GM18508 (cell line): ENCODE measurements around the gene FRMD8.
"Not testable (repeated sequence)": the region's sequence is repeated elsewhere in the genome, so short reads cannot be mapped to it uniquely, and the experiment has no call there.

Source experiments
- ATAC-seq: cut with Tn5 transposase; IDR thresholded peaks from one replicate; pipeline ENCODE4 v1.9.1; 2021; ENCODE audit warnings: moderate number of reproducible peaks; ENCODE audit not compliant: insufficient read depth, unreplicated experiment

FRMD8 gene

DNA sequence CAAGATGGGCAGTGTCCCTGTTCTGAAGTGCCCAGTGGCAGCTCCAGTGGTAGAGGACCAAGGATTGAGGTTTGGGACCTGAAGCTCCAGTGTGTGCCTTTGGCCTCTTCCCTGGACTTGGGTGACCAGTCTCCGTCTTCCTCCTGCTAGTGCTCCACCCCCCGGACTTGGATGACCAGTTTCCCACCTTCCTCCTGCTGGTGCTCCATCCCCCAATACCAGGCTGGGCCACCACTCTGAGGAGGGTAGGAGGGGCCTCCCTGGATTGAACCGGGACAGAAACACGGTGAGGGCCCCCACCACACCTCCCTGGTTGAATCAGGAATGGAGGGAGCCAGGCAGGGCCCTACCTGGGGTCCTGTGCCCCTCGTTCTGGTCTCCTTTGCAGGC, 25.2 kb downstream of the FRMD8 start:
- no peak for ATAC-seq

GRCh38 chr11:65412271-65413076, 26.0 kb downstream of the FRMD8 start:
- ATAC-seq, result no peak

- ATAC-seq, result not testable (repeated sequence)
Measured at GRCh38 chr11:65413077-65413664, 26.7 kb downstream of the FRMD8 start.

DNA sequence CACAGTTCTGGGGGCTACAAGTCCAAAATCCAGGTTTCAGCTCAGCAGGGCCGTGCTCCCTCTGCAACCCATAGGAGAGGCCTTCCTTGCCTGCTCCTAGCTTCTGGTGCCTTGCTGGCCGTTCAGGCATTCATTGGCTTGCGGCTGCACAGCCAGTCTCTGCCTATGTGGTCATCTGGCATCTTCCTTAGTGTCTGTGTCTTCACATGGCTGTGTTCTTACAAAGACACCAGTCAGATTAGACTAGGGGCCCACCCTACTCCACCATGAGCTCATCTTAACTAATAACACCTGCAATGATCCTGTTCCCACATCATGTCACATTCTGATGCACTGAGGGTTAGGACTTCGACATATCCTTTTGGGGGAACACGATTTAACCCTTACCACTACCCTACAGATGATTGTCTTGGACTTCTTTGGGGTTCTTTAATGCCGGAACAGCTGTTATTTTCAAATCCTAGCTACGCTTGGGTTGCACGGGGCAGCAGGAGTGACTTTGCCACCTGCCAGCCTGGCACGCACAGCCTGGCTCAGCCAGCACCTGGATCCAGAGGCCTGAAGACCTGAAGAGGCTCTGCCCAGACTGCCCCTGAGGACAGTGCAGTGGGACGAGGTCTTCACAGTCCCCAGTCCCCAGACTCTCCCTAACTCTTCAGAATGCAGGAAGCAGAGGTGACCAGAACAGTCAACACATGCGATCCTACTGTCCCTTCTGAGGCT, 28.5 kb downstream of the FRMD8 start:
- ATAC-seq, result no peak

GRCh38 chr11:65415499-65416340, 29.3 kb downstream of the FRMD8 start:
- ATAC-seq, result no peak

DNA sequence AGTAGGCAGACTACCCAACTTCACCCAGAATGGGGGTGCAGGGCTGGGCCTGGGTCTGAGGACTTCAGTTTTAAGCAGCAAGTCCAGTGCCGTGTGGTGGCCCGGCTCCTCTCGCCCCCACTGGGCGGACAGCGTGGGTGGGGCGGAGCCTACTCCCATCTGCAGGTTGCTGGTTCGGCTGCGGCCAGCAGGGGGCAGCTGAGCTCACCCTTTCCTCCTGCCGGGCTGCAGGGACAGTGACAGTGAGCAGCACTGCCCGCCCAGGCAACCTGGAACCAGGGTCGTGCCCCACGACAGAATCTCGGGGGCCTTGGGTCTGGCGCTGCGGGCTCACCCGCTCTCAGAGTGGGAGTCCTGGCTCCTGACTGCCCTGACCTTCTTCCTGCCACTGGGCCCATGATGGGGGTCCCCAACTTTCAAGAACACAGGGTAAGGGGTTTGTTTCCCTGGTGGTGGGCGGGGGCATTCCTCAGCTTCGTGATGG, 29.9 kb downstream of the FRMD8 start:
- no peak for ATAC-seq

DNA sequence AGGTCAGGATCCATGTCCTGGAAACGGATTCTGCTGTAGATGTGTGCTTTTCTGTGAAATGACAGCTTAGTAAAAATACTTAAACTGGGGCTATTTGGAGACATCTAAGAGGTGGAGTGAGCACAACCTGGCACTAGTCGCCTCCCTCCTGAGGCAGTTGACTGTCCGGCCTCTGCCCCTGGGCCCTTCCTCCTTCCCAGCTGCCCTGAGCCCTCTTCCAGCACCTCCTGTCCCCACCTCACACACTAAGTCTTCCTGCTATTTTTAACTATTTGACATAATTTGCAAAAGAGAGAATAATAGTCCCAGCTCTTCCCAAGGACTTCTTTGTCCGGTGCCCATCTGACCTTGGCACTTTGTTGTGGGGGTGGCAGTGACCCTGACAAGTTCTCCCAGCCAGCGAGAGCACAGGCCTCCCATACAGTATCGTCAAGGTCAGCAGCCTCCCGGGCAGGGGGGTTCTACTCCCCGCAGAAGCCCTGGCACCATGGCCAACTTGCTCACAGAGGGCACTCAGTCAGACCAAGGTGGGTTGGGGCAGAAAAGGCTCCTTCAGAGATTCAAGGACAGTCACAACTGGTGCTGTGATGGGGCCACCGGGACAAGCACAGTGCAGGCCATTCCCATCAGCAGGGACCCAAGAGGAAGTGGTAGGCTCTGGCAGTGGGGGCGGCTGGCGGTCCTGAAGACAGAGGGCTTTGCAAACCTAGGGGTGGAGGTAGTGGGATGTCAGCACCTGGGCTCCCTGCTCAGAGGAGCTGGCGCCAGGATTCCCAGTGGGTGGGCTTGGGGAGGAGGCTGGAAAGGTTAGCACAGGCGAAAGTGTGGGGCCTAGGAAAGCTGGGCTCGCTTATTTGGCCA, 30.6 kb downstream of the FRMD8 start:
- no peak for ATAC-seq

- no peak for ATAC-seq
Measured at GRCh38 chr11:65417702-65418430, 31.4 kb downstream of the FRMD8 start.

DNA sequence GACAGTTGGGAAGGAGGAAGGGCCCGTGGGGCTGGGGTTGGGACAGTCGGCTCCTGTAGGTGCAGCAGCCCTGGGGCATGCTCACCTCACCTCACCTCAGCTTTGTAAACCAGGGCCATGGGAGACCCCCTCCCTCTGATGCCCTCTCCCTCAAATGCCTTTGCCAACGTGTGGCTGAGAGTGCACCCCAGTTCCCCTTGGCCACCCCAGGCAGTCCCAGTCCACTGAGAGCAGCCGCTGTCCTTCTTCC, 31.9 kb downstream of the FRMD8 start:
- no peak for ATAC-seq

DNA sequence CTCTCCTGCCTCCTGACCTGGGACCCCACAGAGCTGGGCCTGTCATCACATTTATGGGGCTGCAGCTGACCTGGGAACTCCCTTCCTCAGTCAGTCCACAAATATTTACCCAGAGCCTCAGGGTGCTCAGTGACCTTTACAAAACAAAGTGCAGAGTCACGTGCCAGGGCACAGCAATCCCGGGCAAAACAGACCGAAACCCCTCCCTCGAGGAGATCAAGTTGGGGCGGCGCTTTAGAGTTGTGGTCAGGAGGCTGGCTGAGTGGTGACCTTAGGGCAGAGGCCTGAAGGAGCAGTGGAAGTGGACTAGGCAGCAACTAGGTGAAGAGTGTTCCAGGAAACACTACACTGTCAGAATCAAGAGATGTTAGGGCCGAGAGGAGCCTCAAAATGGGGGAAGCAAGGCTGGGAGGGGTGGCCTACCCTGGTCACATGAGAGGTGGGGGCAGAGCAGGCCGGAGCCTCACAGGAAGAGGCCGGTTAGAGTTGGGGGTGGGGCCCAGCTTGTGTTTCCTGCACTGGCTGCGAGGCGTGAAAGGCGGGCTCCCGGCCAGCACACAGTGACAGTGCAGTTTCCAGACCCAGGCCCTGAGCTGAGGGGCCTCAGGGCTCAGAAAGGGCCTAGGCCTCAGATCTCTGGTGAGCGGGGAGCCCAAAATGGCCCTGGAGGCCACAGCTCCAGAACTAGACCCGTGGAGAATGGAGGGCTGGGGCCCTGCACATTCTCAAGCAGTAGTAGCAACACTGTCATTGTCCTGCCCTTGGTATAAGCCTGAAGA, 32.4 kb downstream of the FRMD8 start:
- peak; percentile 20 for ATAC-seq

GRCh38 chr11:65419460-65419771, 33.0 kb downstream of the FRMD8 start:
- ATAC-seq, result no peak

- no peak for ATAC-seq
Measured at GRCh38 chr11:65419772-65420481, 33.5 kb downstream of the FRMD8 start.

DNA sequence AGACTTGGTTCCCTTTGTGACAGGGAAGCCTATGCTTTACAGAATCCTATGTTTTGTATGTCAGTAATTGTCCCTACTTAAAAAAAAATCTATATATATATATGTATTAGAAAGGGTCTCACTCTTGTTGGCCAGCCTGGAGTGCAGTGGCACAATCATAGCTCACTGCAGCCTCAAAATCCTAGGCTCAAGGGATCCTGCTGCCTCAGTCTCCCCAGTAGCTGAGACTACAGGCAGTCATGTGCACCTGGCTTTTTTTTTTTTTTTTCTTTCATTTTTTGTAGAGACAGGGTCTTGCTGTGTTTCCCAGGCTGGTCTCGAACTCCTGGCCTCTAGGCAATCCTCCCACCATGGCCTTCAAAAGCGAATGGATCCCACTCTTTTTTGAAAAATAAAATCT, 34.1 kb downstream of the FRMD8 start:
- ATAC-seq, result no peak

- ATAC-seq, result no peak
Measured at GRCh38 chr11:65420979-65421793, 34.7 kb downstream of the FRMD8 start.

GRCh38 chr11:65421794-65422632, 35.6 kb downstream of the FRMD8 start:
- ATAC-seq, result no peak
